Measurements from ENCODE around the gene CERS6. TPM values are rescaled to one million over a fixed set of nuclear protein-coding genes. Genes with fewer than 3 reads are reported as not detected.

Gene CERS6
- total RNA-seq, 1 donor from 2014 or later: 17.7 TPM

DNA sequence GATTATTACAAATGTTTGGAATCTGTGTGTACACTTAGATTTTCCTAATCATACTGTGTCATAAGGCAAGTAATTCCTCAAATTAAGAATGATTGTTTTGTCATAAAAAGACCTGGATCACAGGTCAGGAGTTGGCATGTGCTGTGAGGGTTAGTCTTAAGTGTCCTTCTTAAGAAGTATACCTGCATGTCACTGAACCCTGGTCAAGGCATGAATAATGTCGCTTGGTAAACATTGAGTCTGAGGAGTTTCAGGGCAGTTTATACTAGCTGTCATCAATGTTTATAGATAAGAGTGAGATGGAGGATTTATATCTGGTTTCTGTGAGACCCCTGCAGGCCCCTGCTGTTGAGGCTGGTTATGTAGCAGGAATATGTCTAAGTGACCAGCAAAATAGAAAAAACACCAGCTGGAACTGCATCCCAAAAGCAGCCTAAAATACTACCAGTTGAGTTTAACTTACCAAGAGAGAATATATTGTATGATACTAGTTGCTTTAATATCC lies 234.4 kb downstream of the CERS6 start:
- Histone ChIP-seq H3K4me3 (ENCODE audit: low read depth, low read length) (no peak overlapping the region), H3K27me3 (ENCODE audit: control insufficient read depth, insufficient read depth, low read length) (no peaks in the 10 kb centered on the region), H3K36me3 (ENCODE audit: control insufficient read depth, insufficient read depth, low read length) (no peaks in the 10 kb centered on the region)
- TF ChIP-seq, protein P1, sequence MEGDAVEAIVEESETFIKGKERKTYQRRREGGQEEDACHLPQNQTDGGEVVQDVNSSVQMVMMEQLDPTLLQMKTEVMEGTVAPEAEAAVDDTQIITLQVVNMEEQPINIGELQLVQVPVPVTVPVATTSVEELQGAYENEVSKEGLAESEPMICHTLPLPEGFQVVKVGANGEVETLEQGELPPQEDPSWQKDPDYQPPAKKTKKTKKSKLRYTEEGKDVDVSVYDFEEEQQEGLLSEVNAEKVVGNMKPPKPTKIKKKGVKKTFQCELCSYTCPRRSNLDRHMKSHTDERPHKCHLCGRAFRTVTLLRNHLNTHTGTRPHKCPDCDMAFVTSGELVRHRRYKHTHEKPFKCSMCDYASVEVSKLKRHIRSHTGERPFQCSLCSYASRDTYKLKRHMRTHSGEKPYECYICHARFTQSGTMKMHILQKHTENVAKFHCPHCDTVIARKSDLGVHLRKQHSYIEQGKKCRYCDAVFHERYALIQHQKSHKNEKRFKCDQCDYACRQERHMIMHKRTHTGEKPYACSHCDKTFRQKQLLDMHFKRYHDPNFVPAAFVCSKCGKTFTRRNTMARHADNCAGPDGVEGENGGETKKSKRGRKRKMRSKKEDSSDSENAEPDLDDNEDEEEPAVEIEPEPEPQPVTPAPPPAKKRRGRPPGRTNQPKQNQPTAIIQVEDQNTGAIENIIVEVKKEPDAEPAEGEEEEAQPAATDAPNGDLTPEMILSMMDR (IDR thresholded peaks at IDR 0.05; ENCODE audit: insufficient read depth, low read length, poor library complexity, severe bottlenecking): no peak
- DNase-seq (ENCODE audit: low read depth): no peak

DNA sequence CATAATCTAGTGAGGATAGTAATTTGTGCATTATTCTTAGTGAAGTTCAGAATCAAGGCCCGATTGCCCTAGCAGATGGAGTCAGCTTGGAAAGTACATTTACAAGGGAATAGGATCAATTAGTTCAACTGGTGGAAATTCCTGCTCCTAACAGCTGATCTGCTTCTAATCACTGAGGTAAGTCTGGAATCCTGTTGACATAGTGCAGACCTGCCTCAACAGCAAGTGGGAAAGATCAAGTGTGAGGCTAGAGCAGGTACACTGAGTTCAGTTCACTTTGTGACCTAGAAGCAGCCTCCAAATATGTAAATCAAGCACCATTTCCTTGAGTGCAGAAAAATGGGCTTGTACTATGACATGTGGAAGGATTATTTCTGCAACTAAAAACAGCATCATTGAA lies 235.1 kb downstream of the CERS6 start:
- H3K4me3 ChIP-seq (ENCODE audit: low read depth, low read length): no peak overlapping the region
- H3K27me3 ChIP-seq (ENCODE audit: control insufficient read depth, insufficient read depth, low read length): no peaks in the 10 kb centered on the region
- TF ChIP-seq, protein P1 (IDR thresholded peaks at IDR 0.05; ENCODE audit: insufficient read depth, low read length, poor library complexity, severe bottlenecking): no peak
- DNase-seq (ENCODE audit: low read depth): no peak
- no peaks in the 10 kb centered on the region for H3K36me3 ChIP-seq (ENCODE audit: control insufficient read depth, insufficient read depth, low read length)

DNA sequence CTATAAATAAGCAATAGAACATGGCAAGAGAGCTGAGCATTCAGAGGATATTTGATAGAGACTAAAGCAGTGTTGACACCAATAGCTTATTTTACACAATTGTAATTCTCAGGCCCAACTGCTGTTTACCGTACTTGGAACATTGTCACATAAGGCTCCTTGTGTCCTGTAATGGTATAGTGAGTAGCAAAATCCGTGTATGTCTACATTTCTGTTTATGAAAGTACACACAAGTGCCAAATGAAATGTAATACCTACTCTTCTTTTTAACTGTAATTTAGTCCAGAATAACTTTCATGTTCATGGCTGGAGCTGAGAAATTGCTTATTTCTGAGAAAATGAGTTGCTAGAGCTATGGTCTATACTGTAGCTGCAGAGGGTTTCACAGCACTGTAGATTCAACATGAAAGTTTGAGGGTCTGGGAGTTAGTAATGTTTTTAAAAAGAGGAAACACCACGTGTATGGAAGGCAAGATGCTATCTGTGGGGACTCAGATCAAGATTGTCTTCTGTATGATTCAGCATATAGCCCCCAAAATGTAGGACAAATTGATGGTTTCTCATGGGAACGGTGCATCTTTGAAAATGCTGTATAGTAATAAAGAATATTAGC lies 236.2 kb downstream of the CERS6 start:
- DNase-seq (ENCODE audit: low read depth): no peak
- H3K36me3 ChIP-seq (ENCODE audit: control insufficient read depth, insufficient read depth, low read length): no peaks in the 10 kb centered on the region
- TF ChIP-seq, protein P1 (IDR thresholded peaks at IDR 0.05; ENCODE audit: insufficient read depth, low read length, poor library complexity, severe bottlenecking): no peak
- H3K4me3 ChIP-seq (ENCODE audit: low read depth, low read length): no peak overlapping the region
- no peaks in the 10 kb centered on the region for H3K27me3 ChIP-seq (ENCODE audit: control insufficient read depth, insufficient read depth, low read length)

DNA sequence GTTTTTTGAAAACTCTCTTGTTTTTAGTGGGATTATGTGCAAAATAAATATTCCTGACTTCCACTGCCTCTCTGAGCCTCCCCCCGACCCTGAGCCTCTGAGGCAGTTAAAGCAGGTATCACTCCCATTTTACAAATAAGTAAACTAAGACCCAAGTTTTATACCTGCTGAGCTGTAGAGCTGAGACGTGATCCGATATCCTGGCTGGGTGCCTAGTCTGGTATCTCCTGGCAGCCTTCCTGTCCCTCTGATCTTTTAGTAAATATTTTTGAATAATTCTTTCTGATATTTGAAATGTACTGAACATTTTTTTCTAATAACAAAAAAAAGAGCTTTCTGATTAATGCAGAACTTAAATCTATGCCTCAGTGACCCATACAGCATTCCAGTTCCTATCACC lies 238.1 kb downstream of the CERS6 start:
- Histone ChIP-seq H3K27me3 (ENCODE audit: control insufficient read depth, insufficient read depth, low read length) (no peaks in the 10 kb centered on the region), H3K4me3 (ENCODE audit: low read depth, low read length) (no peak overlapping the region), H3K36me3 (ENCODE audit: control insufficient read depth, insufficient read depth, low read length) (no peaks in the 10 kb centered on the region)
- TF ChIP-seq, protein P1 (IDR thresholded peaks at IDR 0.05; ENCODE audit: insufficient read depth, low read length, poor library complexity, severe bottlenecking): no peak
- DNase-seq (ENCODE audit: low read depth): no peak

DNA sequence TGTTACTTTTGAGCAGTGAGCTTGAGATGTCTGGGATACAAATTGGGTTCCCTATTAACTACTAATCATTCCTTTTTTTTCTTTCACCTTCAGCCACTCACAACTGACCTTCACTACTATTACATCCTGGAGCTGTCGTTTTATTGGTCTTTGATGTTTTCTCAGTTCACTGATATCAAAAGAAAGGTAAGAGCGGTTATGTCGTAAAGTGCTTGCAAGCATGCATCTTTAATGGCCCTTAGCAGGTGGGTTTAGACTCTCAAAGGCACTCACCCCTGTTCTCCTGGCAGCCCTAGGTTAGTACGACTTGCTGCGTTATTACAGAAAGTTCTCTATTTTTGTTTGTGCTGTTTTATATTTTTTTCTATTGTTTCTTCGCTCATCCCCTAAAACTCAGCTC lies 238.8 kb downstream of the CERS6 start:
- TF ChIP-seq, protein P1 (IDR thresholded peaks at IDR 0.05; ENCODE audit: insufficient read depth, low read length, poor library complexity, severe bottlenecking): no peak
- Histone ChIP-seq H3K4me3 (ENCODE audit: low read depth, low read length) (no peak overlapping the region), H3K27me3 (ENCODE audit: control insufficient read depth, insufficient read depth, low read length) (no peaks in the 10 kb centered on the region), H3K36me3 (ENCODE audit: control insufficient read depth, insufficient read depth, low read length) (no peaks in the 10 kb centered on the region)
- no peak for DNase-seq (ENCODE audit: low read depth)

DNA sequence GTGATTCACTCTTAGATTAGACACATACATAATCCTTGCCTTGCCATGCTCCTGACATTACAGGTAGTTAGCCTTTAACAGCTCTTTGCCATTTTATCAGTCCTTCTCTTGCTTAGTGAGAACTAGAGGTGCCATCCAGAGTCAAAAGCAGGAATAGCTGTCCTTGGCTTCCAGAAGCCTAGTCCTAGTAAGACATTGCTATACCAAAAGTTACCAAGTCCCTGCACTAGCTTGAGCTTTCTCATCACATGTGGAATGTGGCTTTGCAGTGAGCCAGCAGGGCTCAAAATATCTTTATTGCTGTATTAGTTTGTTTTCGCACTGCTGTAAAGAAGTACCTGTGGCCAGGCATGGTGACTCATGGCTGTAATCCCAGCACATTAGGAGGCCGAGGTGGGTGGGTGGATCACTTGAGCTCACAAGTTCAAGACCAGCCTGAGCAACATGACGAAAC lies 241.6 kb downstream of the CERS6 start:
- Histone ChIP-seq H3K4me3 (ENCODE audit: low read depth, low read length) (no peak overlapping the region), H3K36me3 (ENCODE audit: control insufficient read depth, insufficient read depth, low read length) (no peaks in the 10 kb centered on the region), H3K27me3 (ENCODE audit: control insufficient read depth, insufficient read depth, low read length) (no peaks in the 10 kb centered on the region)
- DNase-seq (ENCODE audit: low read depth): no peak
- TF ChIP-seq, protein P1 (IDR thresholded peaks at IDR 0.05; ENCODE audit: insufficient read depth, low read length, poor library complexity, severe bottlenecking): no peak
